Measurements from ENCODE around the gene NFIA. TPM values are rescaled to one million over a fixed set of nuclear protein-coding genes. Genes with fewer than 3 reads are reported as not detected.
"Not testable (repeated sequence)": the region's sequence is repeated elsewhere in the genome, so short reads cannot be mapped to it uniquely, and the experiment has no call there.

The NFIA gene
- polyA plus RNA-seq, 1 donor (not counting 4 experiments of a cell fraction or from before 2014, with no cell fraction given) = 14.7 TPM

DNA sequence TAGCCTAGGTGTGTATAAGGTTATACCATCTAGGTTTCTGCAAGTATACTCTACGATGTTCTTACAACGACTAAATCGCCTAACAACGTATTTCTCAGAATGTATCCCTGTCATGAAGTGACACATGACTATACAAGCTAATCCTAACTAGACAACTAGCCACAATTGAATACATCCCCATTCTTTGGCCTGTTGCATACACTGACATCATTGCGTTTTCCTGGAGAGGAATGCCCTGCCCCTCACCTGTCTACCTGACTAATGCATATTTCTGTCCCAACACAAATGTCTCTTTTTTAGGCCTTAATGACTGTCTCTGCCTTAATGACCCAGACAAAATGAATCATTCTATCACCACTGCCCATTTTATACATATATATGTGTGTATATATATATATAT lies 8.5 kb upstream of the NFIA start:
- Histone ChIP-seq H3K9ac (ENCODE audit: control insufficient read depth, extremely low read depth, insufficient read depth, low read length) (no peak overlapping the region), H3K4me3 (ENCODE audit: control insufficient read depth in 2 of 3, extremely low read depth in 1 of 3, insufficient read depth in 2 of 3, low read depth in 1 of 3, low read length in 3 of 3) (no peak overlapping the region), H3K27me3 (ENCODE audit: control insufficient read depth, extremely low read depth, insufficient read depth, low read length) (no peaks in the 10 kb centered on the region), H2AFZ (ENCODE audit: control insufficient read depth, low read length) (no peak overlapping the region), H3K9me1 (ENCODE audit: control insufficient read depth, extremely low read depth, insufficient read depth, low read length) (no peaks in the 10 kb centered on the region), H4K20me1 (ENCODE audit: control insufficient read depth, extremely low read depth, insufficient read depth, low read length) (no peaks in the 10 kb centered on the region), H3K79me2 (ENCODE audit: control insufficient read depth, insufficient read depth, low read length) (no peaks in the 10 kb centered on the region), H3K27ac (ENCODE audit: control insufficient read depth, insufficient read depth, low read length) (no peak overlapping the region), H3K4me1 (ENCODE audit: control insufficient read depth, extremely low read depth, insufficient read depth, low read length) (peaks cover 16% of the 10 kb centered on the region), H3K4me2 (ENCODE audit: control insufficient read depth, extremely low read depth, insufficient read depth, low read depth, low read length) (no peak overlapping the region), H3K36me3 (ENCODE audit: control insufficient read depth in 2 of 2, extremely low read depth in 1 of 2, insufficient read depth in 2 of 2, low read length in 2 of 2) (no peaks in the 10 kb centered on the region), H3K9me3 (ENCODE audit: control insufficient read depth, low read depth, low read length) (no peaks in the 10 kb centered on the region)
- dilution Hi-C loops (cut with MboI; ENCODE audit: extremely low pct_ligation_motif_present, low sequenced_read_pairs) = no loop called here
- FAIRE-seq = no peak
- no peak for DNase-seq (ENCODE audit: low read depth, low spot score)
- TF ChIP-seq, protein P1, sequence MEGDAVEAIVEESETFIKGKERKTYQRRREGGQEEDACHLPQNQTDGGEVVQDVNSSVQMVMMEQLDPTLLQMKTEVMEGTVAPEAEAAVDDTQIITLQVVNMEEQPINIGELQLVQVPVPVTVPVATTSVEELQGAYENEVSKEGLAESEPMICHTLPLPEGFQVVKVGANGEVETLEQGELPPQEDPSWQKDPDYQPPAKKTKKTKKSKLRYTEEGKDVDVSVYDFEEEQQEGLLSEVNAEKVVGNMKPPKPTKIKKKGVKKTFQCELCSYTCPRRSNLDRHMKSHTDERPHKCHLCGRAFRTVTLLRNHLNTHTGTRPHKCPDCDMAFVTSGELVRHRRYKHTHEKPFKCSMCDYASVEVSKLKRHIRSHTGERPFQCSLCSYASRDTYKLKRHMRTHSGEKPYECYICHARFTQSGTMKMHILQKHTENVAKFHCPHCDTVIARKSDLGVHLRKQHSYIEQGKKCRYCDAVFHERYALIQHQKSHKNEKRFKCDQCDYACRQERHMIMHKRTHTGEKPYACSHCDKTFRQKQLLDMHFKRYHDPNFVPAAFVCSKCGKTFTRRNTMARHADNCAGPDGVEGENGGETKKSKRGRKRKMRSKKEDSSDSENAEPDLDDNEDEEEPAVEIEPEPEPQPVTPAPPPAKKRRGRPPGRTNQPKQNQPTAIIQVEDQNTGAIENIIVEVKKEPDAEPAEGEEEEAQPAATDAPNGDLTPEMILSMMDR (optimal IDR thresholded peaks at IDR 0.05 in 1 of 3, IDR thresholded peaks at IDR 0.05 in 1 of 3, conservative IDR thresholded peaks at IDR 0.05 in 1 of 3; ENCODE audit: extremely low read depth in 1 of 3, insufficient read depth in 2 of 3, low read length in 3 of 3) = no peak
- TF ChIP-seq EZH2 (IDR thresholded peaks at IDR 0.05; ENCODE audit: low read length) = no peak

DNA sequence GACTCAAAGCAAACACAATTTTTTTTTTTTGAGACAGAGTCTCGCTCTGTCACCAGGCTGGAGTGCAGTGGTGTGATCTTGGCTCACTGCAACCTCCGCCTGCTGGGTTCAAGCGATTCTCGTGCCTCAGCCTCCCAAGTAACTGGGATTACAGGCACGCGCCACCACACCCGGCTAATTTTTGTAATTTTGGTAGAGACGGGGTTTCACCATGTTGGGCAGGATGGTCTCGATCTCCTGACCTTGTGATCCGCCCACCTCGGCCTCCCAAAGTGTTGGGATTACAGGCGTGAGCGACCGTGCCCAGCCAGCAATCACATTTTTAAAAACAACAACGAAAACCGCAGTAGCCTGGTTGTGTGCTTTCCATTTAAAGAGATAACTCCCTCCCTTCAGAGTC lies 6.5 kb upstream of the NFIA start:
- FAIRE-seq; H3K9me1 ChIP-seq (ENCODE audit: control insufficient read depth, extremely low read depth, insufficient read depth, low read length); H4K20me1 ChIP-seq (ENCODE audit: control insufficient read depth, extremely low read depth, insufficient read depth, low read length); H3K79me2 ChIP-seq (ENCODE audit: control insufficient read depth, insufficient read depth, low read length); H2AFZ ChIP-seq (ENCODE audit: control insufficient read depth, low read length); DNase-seq (ENCODE audit: low read depth, low spot score); dilution Hi-C loops (cut with MboI; ENCODE audit: extremely low pct_ligation_motif_present, low sequenced_read_pairs); H3K9ac ChIP-seq (ENCODE audit: control insufficient read depth, extremely low read depth, insufficient read depth, low read length); H3K27me3 ChIP-seq (ENCODE audit: control insufficient read depth, extremely low read depth, insufficient read depth, low read length); H3K4me3 ChIP-seq (ENCODE audit: control insufficient read depth in 2 of 3, extremely low read depth in 1 of 3, insufficient read depth in 2 of 3, low read depth in 1 of 3, low read length in 3 of 3); H3K4me2 ChIP-seq (ENCODE audit: control insufficient read depth, extremely low read depth, insufficient read depth, low read depth, low read length); H3K27ac ChIP-seq (ENCODE audit: control insufficient read depth, insufficient read depth, low read length); H3K36me3 ChIP-seq (ENCODE audit: control insufficient read depth in 2 of 2, extremely low read depth in 1 of 2, insufficient read depth in 2 of 2, low read length in 2 of 2); H3K9me3 ChIP-seq (ENCODE audit: control insufficient read depth, low read depth, low read length): not testable (repeated sequence)
- peaks cover 36% of the 10 kb centered on the region for H3K4me1 ChIP-seq (ENCODE audit: control insufficient read depth, extremely low read depth, insufficient read depth, low read length)
